GM18867 (cell line): Measurements from ENCODE around the gene SLC25A47.
A peak's percentile ranks its signal among the peaks of the same experiment; 100 is the strongest.

Source experiments
- ATAC-seq: cut with Tn5 transposase; IDR thresholded peaks from one replicate; pipeline ENCODE4 v1.9.1; 2021; ENCODE audit warnings: mild to moderate bottlenecking, moderate library complexity; ENCODE audit not compliant: unreplicated experiment

Gene SLC25A47

DNA sequence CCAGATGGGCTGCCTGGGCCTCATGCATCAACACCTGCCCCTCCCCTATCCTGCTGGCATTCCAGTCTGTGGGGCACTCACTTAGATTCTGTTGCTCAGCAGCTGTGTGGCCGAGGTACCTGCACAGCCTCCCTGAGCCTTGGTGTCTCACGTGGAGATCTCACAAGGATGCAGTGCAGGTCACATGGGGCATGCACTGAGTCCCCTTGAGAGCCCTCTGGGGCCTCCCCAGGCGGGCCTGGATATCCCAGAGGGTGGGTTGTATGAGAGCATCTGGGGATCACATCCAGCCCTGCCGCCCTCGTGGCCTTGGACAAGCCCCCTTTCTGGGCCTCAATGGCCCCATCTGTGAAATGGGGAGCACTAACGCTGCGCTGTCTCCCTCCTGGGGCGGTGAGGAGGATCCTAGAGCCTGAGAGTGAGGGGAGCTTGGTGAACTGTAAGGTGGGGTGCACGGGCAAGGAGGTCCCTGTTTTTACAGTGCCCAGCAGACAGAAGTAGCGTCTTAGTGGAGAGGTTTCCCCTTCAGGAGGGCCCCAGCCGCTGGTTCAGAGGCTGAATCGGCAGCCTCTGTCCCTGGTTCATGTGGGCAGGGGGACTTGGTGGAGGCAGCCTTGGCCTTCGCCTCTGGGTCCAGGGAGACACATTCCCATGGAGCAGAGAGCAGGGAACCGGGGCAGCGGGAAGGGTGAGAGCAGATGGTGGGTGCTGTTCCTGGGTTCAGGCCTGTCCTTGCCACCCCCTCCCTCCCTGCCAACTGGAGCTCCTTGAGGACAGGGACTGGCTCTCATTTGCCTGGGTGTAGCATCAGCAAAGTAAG lies 791 bp upstream of the SLC25A47 start:
- ATAC-seq, result no peak

DNA sequence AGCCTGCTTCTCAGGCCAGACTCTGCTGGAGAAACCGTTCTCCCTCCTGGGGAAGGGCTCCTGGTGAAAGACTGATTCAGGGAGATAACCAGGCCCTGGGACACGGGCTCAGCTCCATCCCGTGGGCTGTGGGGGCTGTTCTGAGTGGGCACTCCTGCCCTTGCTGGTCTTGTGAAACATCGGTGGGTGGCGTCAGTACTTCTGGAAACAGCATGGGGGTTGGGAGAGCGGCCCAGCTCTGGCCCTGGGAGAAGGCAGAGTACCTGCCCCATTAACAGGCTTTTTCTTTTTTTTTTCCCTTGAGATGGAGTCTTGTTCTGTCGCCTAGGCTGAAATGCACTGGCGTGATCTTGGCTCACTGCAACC lies 786 bp downstream of the SLC25A47 start:
- no peak for ATAC-seq

DNA sequence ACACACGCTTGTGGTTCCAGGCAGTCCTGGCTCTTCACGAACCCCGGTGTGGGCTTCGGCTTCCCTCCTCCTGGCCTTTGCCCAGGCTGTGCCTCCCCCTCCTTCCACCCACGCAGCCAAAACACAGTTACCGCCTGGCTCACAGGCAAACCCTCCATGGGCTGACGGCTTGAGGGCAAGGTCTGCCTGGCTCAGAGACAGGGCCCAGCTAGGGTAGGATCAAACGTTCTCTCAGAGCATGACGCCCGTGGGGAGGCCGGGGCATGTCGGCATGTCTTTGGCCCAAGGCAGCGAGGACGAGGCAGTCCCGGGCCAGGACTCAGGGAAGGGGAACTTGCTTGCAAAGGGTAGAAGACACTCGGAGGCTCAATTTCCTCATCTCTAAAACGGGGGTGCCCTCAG lies 2.1 kb downstream of the SLC25A47 start:
- no peak for ATAC-seq

- ATAC-seq, result no peak
Measured at GRCh38 chr14:100325958-100326357, 2.8 kb downstream of the SLC25A47 start.

GRCh38 chr14:100327128-100327527 lies 4.0 kb downstream of the SLC25A47 start:
- ATAC-seq, result no peak

- no peak for ATAC-seq
Measured at GRCh38 chr14:100328495-100329163, 5.5 kb downstream of the SLC25A47 start.

DNA sequence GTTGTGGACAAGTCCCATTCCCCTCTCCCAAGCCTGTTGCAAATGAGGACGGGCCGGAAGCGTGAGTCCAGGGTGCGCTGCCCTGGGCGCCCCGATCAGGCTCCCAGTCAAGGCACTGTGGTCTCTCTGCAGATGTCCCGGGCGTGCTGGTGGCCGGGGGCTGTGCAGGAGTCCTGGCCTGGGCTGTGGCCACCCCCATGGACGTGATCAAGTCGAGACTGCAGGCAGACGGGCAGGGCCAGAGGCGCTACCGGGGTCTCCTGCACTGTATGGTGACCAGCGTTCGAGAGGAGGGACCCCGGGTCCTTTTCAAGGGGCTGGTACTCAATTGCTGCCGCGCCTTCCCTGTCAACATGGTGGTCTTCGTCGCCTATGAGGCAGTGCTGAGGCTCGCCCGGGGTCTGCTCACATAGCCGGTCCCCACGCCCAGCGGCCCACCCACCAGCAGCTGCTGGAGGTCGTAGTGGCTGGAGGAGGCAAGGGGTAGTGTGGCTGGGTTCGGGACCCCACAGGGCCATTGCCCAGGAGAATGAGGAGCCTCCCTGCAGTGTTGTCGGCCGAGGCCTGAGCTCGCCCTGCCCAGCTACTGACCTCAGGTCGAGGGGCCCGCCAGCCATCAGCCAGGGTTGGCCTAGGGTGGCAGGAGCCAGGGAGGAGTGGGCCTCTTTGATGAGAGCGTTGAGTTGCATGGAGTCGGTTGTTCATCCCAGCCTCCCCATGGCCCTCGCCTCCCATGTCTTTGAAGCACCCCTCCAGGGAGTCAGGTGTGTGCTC lies 6.3 kb downstream of the SLC25A47 start:
- no peak for ATAC-seq

DNA sequence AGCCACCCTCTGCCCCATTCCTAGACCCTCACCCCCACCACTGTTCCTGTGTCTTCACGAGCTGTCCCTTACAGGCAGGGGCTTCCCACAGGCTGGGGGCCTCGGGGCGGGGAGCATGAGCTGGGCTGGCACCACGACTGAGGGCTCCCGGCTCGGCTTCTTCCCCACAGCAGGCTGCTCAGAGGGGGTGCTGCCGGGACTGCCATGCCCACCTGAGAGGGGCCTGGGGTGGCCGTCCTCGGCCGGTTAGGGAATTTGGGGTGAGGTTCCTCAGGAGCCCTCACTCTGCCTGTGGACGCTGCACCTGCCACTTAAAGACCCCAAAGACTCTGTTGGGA lies 6.8 kb downstream of the SLC25A47 start:
- no peak for ATAC-seq

DNA sequence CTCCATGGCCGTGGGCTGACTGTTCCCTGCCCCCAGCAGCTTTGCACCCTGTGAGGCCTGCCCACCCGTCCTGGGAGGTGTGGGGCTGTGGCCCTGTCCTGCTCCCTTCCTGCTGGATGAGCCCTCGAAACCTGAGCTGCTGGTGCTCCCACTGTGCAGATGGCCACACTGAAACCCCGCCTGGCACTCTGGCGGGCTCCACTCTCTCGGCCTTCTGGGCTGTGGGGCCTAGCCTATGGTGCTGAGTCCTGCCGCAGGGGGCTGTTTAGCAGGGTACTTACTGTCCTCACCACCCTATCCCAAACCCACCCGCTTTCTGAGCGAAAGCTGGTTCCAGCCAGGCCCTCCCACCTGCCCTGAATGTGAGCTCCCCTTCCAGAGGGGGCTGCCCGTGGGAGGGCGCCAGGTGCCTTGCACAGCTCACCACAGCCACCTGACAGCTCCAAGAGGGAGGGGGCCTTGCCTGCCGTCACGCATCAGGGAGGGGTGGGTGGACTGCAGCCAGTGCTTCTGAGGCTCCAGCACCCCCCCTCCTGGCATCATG lies 7.3 kb downstream of the SLC25A47 start:
- no peak for ATAC-seq

DNA sequence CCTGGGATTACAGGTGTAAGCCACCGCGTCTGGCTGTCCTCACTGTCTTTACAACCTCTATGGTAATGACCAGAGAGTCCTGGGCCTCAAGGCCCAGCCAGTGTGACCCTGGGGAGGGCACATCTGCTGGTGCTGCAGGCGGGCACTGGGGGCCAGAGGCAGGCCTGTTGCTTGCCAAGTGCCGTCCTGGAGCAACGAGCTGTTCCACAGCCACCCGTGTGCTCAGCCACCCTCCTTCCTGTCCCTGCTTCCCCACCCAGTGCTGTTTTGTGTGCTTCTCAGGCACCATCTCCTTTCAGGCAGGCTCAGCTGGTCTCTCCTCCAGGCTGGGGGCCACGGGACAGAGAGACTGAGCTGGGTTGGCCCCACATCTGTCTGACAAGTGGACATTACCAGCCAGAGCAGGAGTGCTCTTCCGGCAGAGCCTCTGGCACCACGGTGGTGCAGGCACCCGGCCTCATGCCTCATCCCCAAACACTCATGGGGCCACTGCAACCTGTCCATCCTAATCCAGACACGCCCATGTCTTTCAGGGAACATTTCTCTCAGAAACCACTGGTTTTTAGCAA lies 9.0 kb downstream of the SLC25A47 start:
- ATAC-seq, result no peak

DNA sequence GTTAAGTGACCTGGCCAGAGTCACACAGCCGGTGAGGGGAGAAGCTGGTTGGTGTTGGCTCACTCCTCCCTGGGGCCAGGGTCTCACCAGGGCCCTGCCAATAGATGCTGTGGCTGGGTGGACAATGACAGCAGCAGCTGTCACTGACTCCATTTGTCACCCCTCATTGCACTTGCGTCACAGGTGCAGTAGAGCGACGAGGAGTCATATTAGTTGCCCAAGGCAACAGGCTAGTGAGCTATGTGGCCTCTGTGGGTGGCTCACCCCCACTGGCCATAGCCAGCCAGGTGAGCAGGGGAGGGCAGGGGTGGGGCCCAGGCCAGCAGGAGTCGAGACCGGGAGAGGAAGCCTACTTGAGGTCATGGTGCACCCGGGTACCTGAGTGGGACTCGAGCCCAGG lies 9.7 kb downstream of the SLC25A47 start:
- peak; percentile 80 for ATAC-seq

- ATAC-seq, result no peak
Measured at GRCh38 chr14:100333311-100333710, 10.2 kb downstream of the SLC25A47 start.

DNA sequence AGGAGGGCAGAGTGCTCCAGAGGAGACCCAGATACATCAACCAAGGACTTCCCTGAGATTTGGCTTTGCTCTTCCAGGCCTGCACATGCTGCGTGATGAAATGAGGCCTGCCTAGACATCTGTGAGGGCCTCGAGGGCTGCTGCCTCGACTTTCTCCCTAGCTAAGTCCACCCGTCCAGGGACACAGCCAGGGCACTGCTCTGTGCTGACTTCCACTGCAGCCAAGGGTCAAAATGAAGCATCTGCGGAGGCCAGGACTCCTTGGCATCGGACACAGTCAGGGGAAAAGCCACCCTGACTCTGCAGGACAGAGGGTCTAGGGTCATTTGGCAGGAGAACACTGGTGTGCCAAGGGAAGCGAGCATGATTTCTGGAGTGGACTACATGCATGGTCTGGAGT lies 10.7 kb downstream of the SLC25A47 start:
- no peak for ATAC-seq

- ATAC-seq, result no peak
Measured at GRCh38 chr14:100334904-100335303, 11.8 kb downstream of the SLC25A47 start.

- no peak for ATAC-seq
Measured at GRCh38 chr14:100336618-100337530, 13.7 kb downstream of the SLC25A47 start.

- ATAC-seq, result no peak
Measured at GRCh38 chr14:100339766-100340422, 16.8 kb downstream of the SLC25A47 start.

- no peak for ATAC-seq
Measured at GRCh38 chr14:100340423-100340813, 17.3 kb downstream of the SLC25A47 start.

DNA sequence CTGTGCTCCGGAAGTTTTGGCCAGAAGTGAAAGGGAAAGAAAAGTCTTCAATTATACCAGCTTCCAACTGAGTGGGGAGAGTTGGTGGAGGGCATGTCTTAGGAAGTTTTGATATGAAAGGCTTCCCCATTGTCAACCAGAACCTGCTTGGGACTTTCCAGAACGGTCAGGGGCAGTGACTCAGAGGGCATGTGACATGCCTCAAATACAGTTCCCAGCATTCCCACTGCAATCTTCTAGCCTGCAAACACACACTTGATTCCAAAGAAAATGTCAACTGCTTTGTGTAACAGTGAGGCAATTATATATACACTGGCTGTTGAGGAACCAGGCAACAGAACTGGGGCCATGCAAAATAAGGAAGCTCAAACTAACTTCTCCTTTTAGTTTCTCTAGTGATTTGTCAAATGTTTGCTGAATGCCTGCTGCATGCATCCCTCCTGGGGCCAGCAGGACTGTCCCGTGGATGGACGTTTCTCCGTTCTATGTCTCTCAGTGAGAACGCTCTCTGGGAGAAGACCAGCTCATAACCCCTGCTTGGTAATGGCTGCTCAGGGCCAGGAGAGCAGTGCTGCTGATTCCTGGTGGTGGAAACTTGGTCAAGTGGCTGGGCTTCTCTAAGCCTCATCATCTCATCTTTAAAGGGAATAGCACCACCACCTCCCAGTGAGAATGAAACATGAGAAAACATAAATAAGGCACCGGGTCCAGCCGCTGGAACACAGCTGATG lies 18.3 kb downstream of the SLC25A47 start:
- no peak for ATAC-seq

DNA sequence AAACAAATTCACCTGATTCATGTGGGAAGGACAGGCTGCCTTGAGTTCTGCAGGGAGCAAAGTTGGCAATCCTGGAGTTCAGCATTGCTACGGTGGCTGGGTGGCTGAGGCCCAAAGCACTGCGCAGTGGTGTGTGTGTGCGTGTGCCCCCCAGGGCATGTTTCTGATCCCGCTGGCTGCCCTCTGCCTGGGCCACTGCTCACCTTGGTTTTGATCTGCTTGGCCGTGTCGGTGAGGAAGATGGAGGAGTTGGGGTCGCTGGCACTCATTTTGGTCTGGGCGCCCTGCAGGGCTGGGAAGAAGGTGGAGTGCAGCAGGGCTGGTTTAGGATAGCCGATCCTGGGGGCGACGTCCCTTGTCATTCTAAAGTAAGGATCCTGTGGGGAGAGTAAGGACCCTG lies 19.1 kb downstream of the SLC25A47 start:
- ATAC-seq, result no peak
